Gastrocnemius medialis (tissue), 4 donors: ENCODE results near the gene AAK1.

Source experiments
- CTCF ChIP-seq, 5 experiments: fragments of 450-650 bp in 3 of 5; fragments of 200-600 bp in 2 of 5; sonication (generic) in 2 of 5; IDR thresholded peaks in 4 of 5; conservative IDR thresholded peaks in 1 of 5; 1 replicate in 4 of 5; 2 replicates in 1 of 5; pipeline ENCODE4 v1.5.1; 2016 to 2019; ENCODE audit warnings: antibody characterized with exemption in 5 of 5, mild to moderate bottlenecking in 3 of 5, moderate library complexity in 3 of 5
- POLR2A ChIP-seq, 2 donors: fragments of 450-650 bp; IDR thresholded peaks; one replicate each; pipeline ENCODE4 v1.6.1; 2017; ENCODE audit warnings: antibody characterized with exemption in 2 of 2, mild to moderate bottlenecking in 2 of 2, moderate library complexity in 2 of 2

GRCh38 chr2:69454976-69455375 lies 188.6 kb downstream of the AAK1 start:
- TF ChIP-seq CTCF (IDR thresholded peaks at IDR 0.05 in 4 of 5, conservative IDR thresholded peaks at IDR 0.05 in 1 of 5) (no peak), POLR2A (IDR thresholded peaks at IDR 0.05) (no peak)
